Measurements from ENCODE around the gene DDRGK1. TPM values are rescaled to one million over a fixed set of nuclear protein-coding genes. Genes with fewer than 3 reads are reported as not detected.

The DDRGK1 gene
- total and polyA plus RNA-seq, 2 of the 4 experiments (the other 2 are of a cell fraction) = 12.2 to 29.6 TPM

DNA sequence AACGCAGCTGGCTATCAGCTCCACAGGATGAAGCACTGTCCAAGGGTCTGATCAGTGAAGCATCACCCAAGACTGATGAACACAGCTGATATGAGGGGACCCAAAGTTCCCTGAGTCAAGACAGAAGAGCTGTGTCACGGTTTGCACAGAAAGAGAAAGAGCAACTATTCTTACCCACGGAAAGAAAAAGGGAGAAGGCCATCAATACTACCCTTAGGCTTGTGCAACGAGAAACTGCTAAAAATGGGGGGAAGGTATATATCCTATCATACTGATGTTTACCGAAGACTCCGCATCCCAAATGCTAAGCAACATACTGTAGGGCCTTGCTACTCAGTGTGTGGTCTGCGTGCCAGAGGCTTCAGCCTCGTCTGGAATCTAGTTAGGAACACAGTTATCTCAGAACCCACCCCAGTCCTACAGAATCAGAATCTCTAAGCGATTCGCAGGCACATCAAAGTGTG lies 45.5 kb downstream of the DDRGK1 start:
- peak overlapping the region; percentile 82 for H3K4me3 ChIP-seq (ENCODE audit: insufficient read depth, low read depth, low read length)
- ChIA-PET POLR2A (ENCODE audit: unreplicated experiment) (no interaction called here), CTCF (no interaction called here)
- H3K27ac ChIP-seq (ENCODE audit: insufficient read depth, low read length) = peak overlapping the region; percentile 87
- peak overlapping the region; percentile 38 for H2AK9ac ChIP-seq (replicated peaks; ENCODE audit: low read depth, low read length, poor library complexity)
- peak overlapping the region; percentile 78 to 91; a peak in 3 of 4 replicates for H4K8ac ChIP-seq (ENCODE audit: low read depth in 2 of 2, low read length in 2 of 2)
- H3K23ac ChIP-seq (ENCODE audit: low read depth, low read length) = peak overlapping the region; percentile 93; the same call in 1 of the 2 replicates
- peak overlapping the region; percentile 38 for H4K5ac ChIP-seq (ENCODE audit: low read depth, low read length)
- peaks cover 2% of the 10 kb centered on the region for H3K4me1 ChIP-seq (ENCODE audit: control insufficient read depth, insufficient read depth, low read length)
- no peaks in the 10 kb centered on the region for H3K9me3 ChIP-seq (ENCODE audit: control insufficient read depth, insufficient read depth, low read length)
- intact Hi-C loops (cut with micrococcal nuclease) = no loop called here
- ATAC-seq (ENCODE audit: low read depth) (peak; percentile 42), DNase-seq (peak; percentile 25)
- H3K9ac ChIP-seq (ENCODE audit: low read depth, low read length) = peak overlapping the region; percentile 97
- WGBS, 2 experiments (ENCODE audit: extremely low coverage in 2 of 2, insufficient read length in 1 of 2) = 7% methylated on average over 3 of the region's 10 CpGs; no CpG with 5 or more reads in 1 of the 2 experiments
- in situ Hi-C loops (cut with MboI; ENCODE audit: low sequenced_read_pairs) = no loop called here
- H3K9me1 ChIP-seq (ENCODE audit: insufficient read depth, low read length) = peaks cover 8% of the 10 kb centered on the region; the same call in 1 of the 2 replicates
- peak overlapping the region; percentile 97 for H2AFZ ChIP-seq (replicated peaks; ENCODE audit: low read length, poor library complexity)
- TF ChIP-seq MXI1 (IDR thresholded peaks at IDR 0.05; ENCODE audit: borderline replicate concordance, low read depth, low read length) (no peak), RCOR1 (IDR thresholded peaks at IDR 0.05; ENCODE audit: insufficient replicate concordance, low read length) (no peak), MAFK (IDR thresholded peaks at IDR 0.05; ENCODE audit: low read depth, low read length) (no peak), BHLHE40 (IDR thresholded peaks at IDR 0.05; ENCODE audit: low read depth, low read length) (no peak), POLR2A (IDR thresholded peaks at IDR 0.05; ENCODE audit: low read depth, low read length) (no peak), RAD21 (IDR thresholded peaks at IDR 0.05; ENCODE audit: low read length) (no peak), RFX5 (IDR thresholded peaks at IDR 0.05; ENCODE audit: low read depth, low read length) (no peak), MAZ (IDR thresholded peaks at IDR 0.05; ENCODE audit: borderline replicate concordance, low read depth, low read length) (no peak), FOS (IDR thresholded peaks at IDR 0.05; ENCODE audit: low read depth, low read length) (no peak), SMC3 (IDR thresholded peaks at IDR 0.05; ENCODE audit: low read depth, low read length) (no peak), NFE2L2 (IDR thresholded peaks at IDR 0.05; ENCODE audit: low read depth, low read length) (no peak), CHD1 (IDR thresholded peaks at IDR 0.05; ENCODE audit: low read depth, low read length) (no peak)
- TF ChIP-seq, protein P1, sequence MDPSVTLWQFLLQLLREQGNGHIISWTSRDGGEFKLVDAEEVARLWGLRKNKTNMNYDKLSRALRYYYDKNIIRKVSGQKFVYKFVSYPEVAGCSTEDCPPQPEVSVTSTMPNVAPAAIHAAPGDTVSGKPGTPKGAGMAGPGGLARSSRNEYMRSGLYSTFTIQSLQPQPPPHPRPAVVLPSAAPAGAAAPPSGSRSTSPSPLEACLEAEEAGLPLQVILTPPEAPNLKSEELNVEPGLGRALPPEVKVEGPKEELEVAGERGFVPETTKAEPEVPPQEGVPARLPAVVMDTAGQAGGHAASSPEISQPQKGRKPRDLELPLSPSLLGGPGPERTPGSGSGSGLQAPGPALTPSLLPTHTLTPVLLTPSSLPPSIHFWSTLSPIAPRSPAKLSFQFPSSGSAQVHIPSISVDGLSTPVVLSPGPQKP (IDR thresholded peaks at IDR 0.05; ENCODE audit: borderline replicate concordance, low read depth, low read length) = no peak
- TF ChIP-seq, protein P2, sequence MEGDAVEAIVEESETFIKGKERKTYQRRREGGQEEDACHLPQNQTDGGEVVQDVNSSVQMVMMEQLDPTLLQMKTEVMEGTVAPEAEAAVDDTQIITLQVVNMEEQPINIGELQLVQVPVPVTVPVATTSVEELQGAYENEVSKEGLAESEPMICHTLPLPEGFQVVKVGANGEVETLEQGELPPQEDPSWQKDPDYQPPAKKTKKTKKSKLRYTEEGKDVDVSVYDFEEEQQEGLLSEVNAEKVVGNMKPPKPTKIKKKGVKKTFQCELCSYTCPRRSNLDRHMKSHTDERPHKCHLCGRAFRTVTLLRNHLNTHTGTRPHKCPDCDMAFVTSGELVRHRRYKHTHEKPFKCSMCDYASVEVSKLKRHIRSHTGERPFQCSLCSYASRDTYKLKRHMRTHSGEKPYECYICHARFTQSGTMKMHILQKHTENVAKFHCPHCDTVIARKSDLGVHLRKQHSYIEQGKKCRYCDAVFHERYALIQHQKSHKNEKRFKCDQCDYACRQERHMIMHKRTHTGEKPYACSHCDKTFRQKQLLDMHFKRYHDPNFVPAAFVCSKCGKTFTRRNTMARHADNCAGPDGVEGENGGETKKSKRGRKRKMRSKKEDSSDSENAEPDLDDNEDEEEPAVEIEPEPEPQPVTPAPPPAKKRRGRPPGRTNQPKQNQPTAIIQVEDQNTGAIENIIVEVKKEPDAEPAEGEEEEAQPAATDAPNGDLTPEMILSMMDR (conservative IDR thresholded peaks at IDR 0.05; ENCODE audit: low read depth, low read length) = no peak
- TF ChIP-seq, protein P3, sequence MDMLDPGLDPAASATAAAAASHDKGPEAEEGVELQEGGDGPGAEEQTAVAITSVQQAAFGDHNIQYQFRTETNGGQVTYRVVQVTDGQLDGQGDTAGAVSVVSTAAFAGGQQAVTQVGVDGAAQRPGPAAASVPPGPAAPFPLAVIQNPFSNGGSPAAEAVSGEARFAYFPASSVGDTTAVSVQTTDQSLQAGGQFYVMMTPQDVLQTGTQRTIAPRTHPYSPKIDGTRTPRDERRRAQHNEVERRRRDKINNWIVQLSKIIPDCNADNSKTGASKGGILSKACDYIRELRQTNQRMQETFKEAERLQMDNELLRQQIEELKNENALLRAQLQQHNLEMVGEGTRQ (IDR thresholded peaks at IDR 0.05; ENCODE audit: low read depth, low read length) = no peak
- H2BK15ac ChIP-seq (ENCODE audit: low read depth, low read length) = no peak overlapping the region
- H2AK5ac ChIP-seq (ENCODE audit: low read depth, low read length) = peak overlapping the region; percentile 63; the same call in 1 of the 2 replicates
- H3K14ac ChIP-seq (replicated peaks; ENCODE audit: low read depth, low read length) = peak overlapping the region; percentile 87
- peaks cover 40% of the 10 kb centered on the region for H4K20me1 ChIP-seq (ENCODE audit: insufficient read depth, low read length)
- peak overlapping the region; percentile 52 for H3K56ac ChIP-seq (ENCODE audit: extremely low read depth, insufficient read depth, low read length)
- H3K27me3 ChIP-seq (ENCODE audit: control insufficient read depth, insufficient read depth, low read length) = no peaks in the 10 kb centered on the region
- dilution Hi-C loops (cut with HindIII; ENCODE audit: low sequenced_read_pairs, unreplicated experiment) = no loop called here
- H2BK20ac ChIP-seq (ENCODE audit: low read depth, low read length) = no peak overlapping the region
- H4K91ac ChIP-seq (ENCODE audit: insufficient read depth, low read depth, low read length) = 0 out of 2 replicates have a peak overlapping the region, but pooled peaks have one; percentile 0
- peaks cover 2% of the 10 kb centered on the region; the same call in 1 of the 2 replicates for H3K36me3 ChIP-seq (ENCODE audit: control insufficient read depth, insufficient read depth, low read length)
- peaks cover 0 to 28% of the 10 kb centered on the region in 2 experiments; a peak in 2 of 4 replicates for H3K79me1 ChIP-seq (ENCODE audit: low read depth in 1 of 2, low read length in 2 of 2)
- no peak overlapping the region for H2BK120ac ChIP-seq (ENCODE audit: low read depth, low read length)
- H2BK5ac ChIP-seq (ENCODE audit: low read depth, low read length, poor library complexity, severe bottlenecking) = peak overlapping the region; percentile 69
- BruUV-seq (replicated peaks) = no TSS peak
- no peak overlapping the region for H3K18ac ChIP-seq (ENCODE audit: low read depth, low read length)
- H3K4me2 ChIP-seq (ENCODE audit: low read depth, low read length) = peak overlapping the region; percentile 100
- H3K4ac ChIP-seq (ENCODE audit: low read depth, low read length) = peak overlapping the region; percentile 75

All from IMR-90 (cell line).